Activated naive CD8-positive, alpha-beta T cell treated with anti-CD3 and anti-CD28 coated beads, Interleukin-2, amount 10 ng/mL, durations not matched to agents 7 days and 5 days (primary cell): ENCODE results near the gene LARP4. TPM values are rescaled to one million over a fixed set of nuclear protein-coding genes. Genes with fewer than 3 reads are reported as not detected.
"Not testable (repeated sequence)": the region's sequence is repeated elsewhere in the genome, so short reads cannot be mapped to it uniquely, and the experiment has no call there.

Experiments used
- ATAC-seq: fragments of 150-1000 bp; cut with Tn5 transposase; one replicate; pipeline ENCODE4 v1.10.0; 2021; ENCODE audit warnings: low read depth, moderate library complexity
- POLR2A ChIA-PET: fragments of 350-600 bp; sonication (Branson Sonifier 250); formaldehyde crosslinking; loops from one replicate; lab custom pipeline; 2021; ENCODE audit warnings: antibody characterized with exemption; lab: Charles Lee
- DNase-seq: peaks from one replicate; pipeline ENCODE4 v3.0.0; 2021
- H3K27ac Mint-ChIP-seq: one replicate; pipeline ENCODE4 v1.8.0; 2022; ENCODE audit warnings: mild to moderate bottlenecking, mixed read lengths
- H3K27me3 Mint-ChIP-seq: one replicate; pipeline ENCODE4 v1.8.0; 2022; ENCODE audit warnings: mild to moderate bottlenecking, moderate library complexity, mixed read lengths
- H3K36me3 Mint-ChIP-seq: one replicate; pipeline ENCODE4 v1.8.0; 2021; ENCODE audit warnings: mild to moderate bottlenecking, mixed read lengths
- H3K4me1 Mint-ChIP-seq: one replicate; pipeline ENCODE4 v1.8.0; 2021; ENCODE audit warnings: mixed read lengths
- H3K4me3 Mint-ChIP-seq: one replicate; pipeline ENCODE4 v1.8.0; 2022; ENCODE audit warnings: mild to moderate bottlenecking, moderate library complexity, mixed read lengths
- H3K9me3 Mint-ChIP-seq: one replicate; pipeline ENCODE4 v1.8.0; 2021; ENCODE audit warnings: mixed read lengths
- total RNA-seq, 2 experiments: library from RNA; stranded (reverse); gene quantifications; one replicate each; pipeline ENCODE4 v1.2.3, GENCODE V29; 2021

LARP4 gene
- total RNA-seq, 2 experiments from 2014 or later: 39.6 to 40.6 TPM

DNA sequence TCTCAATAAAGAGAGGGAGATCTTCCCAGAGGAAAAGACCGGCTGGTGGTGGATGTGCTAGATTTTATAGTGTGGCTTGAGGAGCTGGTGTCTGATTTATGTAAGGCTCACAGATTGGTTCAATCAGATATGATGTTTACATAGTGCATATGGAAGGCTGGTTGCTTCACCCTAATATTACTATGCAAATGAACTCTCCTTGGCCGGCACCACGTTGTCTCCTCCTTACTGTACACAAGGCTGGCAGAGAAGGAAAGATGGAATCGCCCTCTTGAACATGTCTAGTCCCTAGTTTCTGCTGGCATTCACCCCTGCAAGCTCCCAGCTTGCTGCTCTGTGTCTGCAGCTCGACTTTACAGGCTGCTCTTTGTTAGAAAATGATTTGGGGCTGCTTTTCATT, 13.2 kb upstream of the LARP4 start:
- H3K27ac Mint-ChIP-seq: no peak overlapping the region
- DNase-seq (no peak), ATAC-seq (no peak)
- H3K36me3 Mint-ChIP-seq: no peaks in the 10 kb centered on the region
- H3K4me3 Mint-ChIP-seq: no peak overlapping the region
- POLR2A ChIA-PET: no interaction called here
- H3K27me3 Mint-ChIP-seq: peaks cover 4% of the 10 kb centered on the region
- H3K9me3 Mint-ChIP-seq: no peaks in the 10 kb centered on the region
- no peaks in the 10 kb centered on the region for H3K4me1 Mint-ChIP-seq

DNA sequence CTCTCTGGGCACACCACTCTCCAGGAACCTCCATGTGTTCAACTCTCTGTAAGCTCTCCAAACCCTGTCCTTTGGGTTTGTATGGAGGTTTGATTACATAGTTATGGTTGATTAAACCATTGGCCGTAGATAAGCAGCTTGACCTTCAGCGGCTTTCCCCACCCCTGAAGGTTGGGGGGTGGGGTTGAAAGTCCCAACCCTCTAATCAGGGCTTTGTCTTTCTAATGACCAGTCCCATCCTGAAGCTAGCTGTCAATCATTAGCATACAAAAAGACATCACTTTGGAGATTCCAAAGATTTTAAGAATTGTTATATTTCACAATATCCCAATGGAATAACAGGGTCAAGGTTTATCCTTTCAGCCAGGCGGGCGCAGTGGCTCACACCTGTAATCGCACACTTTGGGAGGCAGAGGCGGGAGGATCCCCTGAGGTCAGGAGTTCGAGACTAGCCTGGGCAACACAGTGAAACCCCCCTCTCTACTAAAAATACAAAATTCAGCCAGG, 12.7 kb upstream of the LARP4 start:
- H3K9me3 Mint-ChIP-seq: no peaks in the 10 kb centered on the region
- peaks cover 4% of the 10 kb centered on the region for H3K27me3 Mint-ChIP-seq
- DNase-seq (no peak), ATAC-seq (no peak)
- H3K36me3 Mint-ChIP-seq: no peaks in the 10 kb centered on the region
- H3K4me1 Mint-ChIP-seq: no peaks in the 10 kb centered on the region
- no peak overlapping the region for H3K27ac Mint-ChIP-seq
- POLR2A ChIA-PET: no interaction called here
- H3K4me3 Mint-ChIP-seq: no peak overlapping the region

GRCh38 chr12:50388793-50389192, 11.9 kb upstream of the LARP4 start:
- POLR2A ChIA-PET, DNase-seq, H3K27me3 Mint-ChIP-seq, ATAC-seq, H3K27ac Mint-ChIP-seq, H3K36me3 Mint-ChIP-seq, H3K9me3 Mint-ChIP-seq, H3K4me1 Mint-ChIP-seq, H3K4me3 Mint-ChIP-seq: not testable (repeated sequence)

- Mint-ChIP-seq H3K36me3 (no peaks in the 10 kb centered on the region), H3K27me3 (peaks cover 4% of the 10 kb centered on the region), H3K4me3 (no peak overlapping the region), H3K9me3 (no peaks in the 10 kb centered on the region), H3K4me1 (no peaks in the 10 kb centered on the region), H3K27ac (no peak overlapping the region)
- POLR2A ChIA-PET: no interaction called here
- DNase-seq (no peak), ATAC-seq (no peak)
Measured at GRCh38 chr12:50390316-50390741, 10.4 kb upstream of the LARP4 start.

- no peaks in the 10 kb centered on the region for H3K4me1 Mint-ChIP-seq
- H3K4me3 Mint-ChIP-seq: no peak overlapping the region
- ATAC-seq: no peak
- no peak overlapping the region for H3K27ac Mint-ChIP-seq
- H3K27me3 Mint-ChIP-seq: peaks cover 3% of the 10 kb centered on the region
- DNase-seq: no peak
- no peaks in the 10 kb centered on the region for H3K9me3 Mint-ChIP-seq
- H3K36me3 Mint-ChIP-seq: no peaks in the 10 kb centered on the region
- POLR2A ChIA-PET: no interaction called here
Measured at GRCh38 chr12:50394469-50395029, 6.1 kb upstream of the LARP4 start.

GRCh38 chr12:50397117-50397650, 3.5 kb upstream of the LARP4 start:
- POLR2A ChIA-PET: no interaction called here
- no peak for ATAC-seq
- H3K4me3 Mint-ChIP-seq: no peak overlapping the region
- peaks cover 3% of the 10 kb centered on the region for H3K27me3 Mint-ChIP-seq
- DNase-seq: no peak
- no peaks in the 10 kb centered on the region for H3K36me3 Mint-ChIP-seq
- H3K4me1 Mint-ChIP-seq: peaks cover 4% of the 10 kb centered on the region
- H3K27ac Mint-ChIP-seq: no peak overlapping the region
- no peaks in the 10 kb centered on the region for H3K9me3 Mint-ChIP-seq

GRCh38 chr12:50398931-50399330, 1.8 kb upstream of the LARP4 start:
- Mint-ChIP-seq H3K4me3 (peak overlapping the region; percentile 12), H3K27ac (no peak overlapping the region), H3K9me3 (no peaks in the 10 kb centered on the region), H3K36me3 (peaks cover 2% of the 10 kb centered on the region), H3K27me3 (peaks cover 3% of the 10 kb centered on the region), H3K4me1 (peaks cover 11% of the 10 kb centered on the region)
- DNase-seq (no peak), ATAC-seq (no peak)
- POLR2A ChIA-PET: no interaction called here

GRCh38 chr12:50400104-50400637, 514 bp upstream of the LARP4 start:
- ATAC-seq (no peak), DNase-seq (no peak)
- Mint-ChIP-seq H3K27me3 (peaks cover 3% of the 10 kb centered on the region), H3K4me1 (peaks cover 11% of the 10 kb centered on the region), H3K4me3 (peak overlapping the region; percentile 97), H3K9me3 (no peaks in the 10 kb centered on the region), H3K36me3 (peaks cover 2% of the 10 kb centered on the region), H3K27ac (peak overlapping the region; percentile 93)
- POLR2A ChIA-PET: interaction anchor here (0.6 kb wide), 1 partner anchor 23 kb away, joined by 3 read pairs; no protein-coding TSS in a partner anchor

- no peak for DNase-seq
Measured at GRCh38 chr12:50401500-50402081, 906 bp downstream of the LARP4 start.

DNA sequence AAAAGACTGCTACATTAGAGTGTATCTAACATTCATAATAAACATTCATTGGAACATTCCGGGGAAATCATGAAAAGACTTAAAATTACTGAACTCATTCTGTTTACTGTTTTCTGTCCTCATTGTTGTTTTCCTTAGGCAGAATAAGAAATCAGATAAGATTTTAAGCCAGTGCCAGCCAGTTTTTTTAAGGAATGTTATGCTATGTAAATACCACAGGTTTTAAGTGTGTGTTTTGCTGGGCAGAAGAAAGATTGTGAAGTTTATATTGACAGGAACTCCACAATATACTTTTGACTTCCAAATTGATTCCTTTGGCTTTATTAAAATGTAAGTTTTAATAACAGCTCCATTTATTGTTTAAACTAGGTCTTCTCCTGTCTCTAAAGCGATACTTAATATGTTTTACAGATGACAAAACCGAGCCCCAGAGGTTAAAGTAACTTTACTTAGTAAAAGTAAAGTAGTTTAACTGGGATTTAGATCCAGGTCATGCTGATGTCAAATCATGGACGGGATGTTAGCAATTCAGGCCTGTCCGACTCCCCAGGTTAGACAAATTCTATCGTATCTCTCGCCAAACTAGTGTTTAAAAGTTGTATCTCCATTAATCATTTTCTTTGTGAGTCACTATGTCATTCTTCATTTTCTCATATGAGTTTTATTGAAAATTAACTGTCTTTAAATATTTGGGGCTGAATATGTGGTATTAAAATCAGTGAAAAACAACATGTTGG, 1.7 kb downstream of the LARP4 start:
- H3K4me3 Mint-ChIP-seq: peak overlapping the region; percentile 97
- DNase-seq (no peak), ATAC-seq (no peak)
- POLR2A ChIA-PET: no interaction called here
- peak overlapping the region; percentile 4 for H3K27ac Mint-ChIP-seq
- no peaks in the 10 kb centered on the region for H3K9me3 Mint-ChIP-seq
- peaks cover 3% of the 10 kb centered on the region for H3K27me3 Mint-ChIP-seq
- H3K36me3 Mint-ChIP-seq: peaks cover 2% of the 10 kb centered on the region
- H3K4me1 Mint-ChIP-seq: peaks cover 14% of the 10 kb centered on the region

More at GRCh38 chr12:50401500-50402081, 906 bp downstream of the LARP4 start:
- Mint-ChIP-seq H3K27ac (peak overlapping the region; percentile 93), H3K27me3 (peaks cover 3% of the 10 kb centered on the region), H3K9me3 (no peaks in the 10 kb centered on the region), H3K36me3 (peaks cover 2% of the 10 kb centered on the region), H3K4me1 (peaks cover 11% of the 10 kb centered on the region), H3K4me3 (peak overlapping the region; percentile 97)
- no peak for ATAC-seq
- POLR2A ChIA-PET: interaction anchor here (0.6 kb wide), 1 partner anchor 284 kb away, joined by 5 read pairs; no protein-coding TSS in a partner anchor

DNA sequence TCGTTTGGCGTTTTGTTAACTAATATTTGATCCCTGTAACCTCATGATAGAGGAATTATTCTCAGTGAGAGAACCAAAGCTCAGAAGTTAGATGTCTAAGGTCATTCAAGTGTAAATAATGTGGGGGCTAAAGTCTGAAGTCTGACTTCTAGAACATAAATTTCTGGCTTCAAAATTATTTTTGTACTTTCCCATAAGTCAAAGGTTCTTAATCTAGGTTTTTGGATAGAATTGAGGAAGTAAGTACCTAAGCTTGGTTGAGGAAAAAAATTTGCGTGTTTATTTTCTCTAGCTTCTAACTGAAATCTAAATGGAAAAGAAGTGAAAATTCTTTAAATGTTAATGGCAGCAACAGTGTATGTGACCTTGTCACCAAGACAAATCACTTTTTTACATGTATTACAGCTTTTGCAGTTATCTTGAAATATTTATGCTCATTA, 2.3 kb downstream of the LARP4 start:
- POLR2A ChIA-PET: no interaction called here
- ATAC-seq: no peak

GRCh38 chr12:50404307-50404706, 3.6 kb downstream of the LARP4 start:
- ATAC-seq (no peak), DNase-seq (no peak)
- Mint-ChIP-seq H3K27me3 (no peaks in the 10 kb centered on the region), H3K9me3 (no peaks in the 10 kb centered on the region), H3K4me1 (peaks cover 20% of the 10 kb centered on the region), H3K27ac (no peak overlapping the region), H3K36me3 (peaks cover 7% of the 10 kb centered on the region), H3K4me3 (no peak overlapping the region)
- POLR2A ChIA-PET: interaction anchor here (0.6 to 0.7 kb wide), 3 partner anchors 12 to 239 kb away, joined by 3 to 7 read pairs (median 3); no protein-coding TSS in a partner anchor

More for the DNA sequence above, 2.3 kb downstream of the LARP4 start:
- H3K9me3 Mint-ChIP-seq: no peaks in the 10 kb centered on the region
- H3K4me3 Mint-ChIP-seq: peak overlapping the region; percentile 97
- no peaks in the 10 kb centered on the region for H3K27me3 Mint-ChIP-seq
- no peak overlapping the region for H3K27ac Mint-ChIP-seq
- H3K36me3 Mint-ChIP-seq: peaks cover 4% of the 10 kb centered on the region
- DNase-seq: no peak
- H3K4me1 Mint-ChIP-seq: peaks cover 16% of the 10 kb centered on the region

- DNase-seq (no peak), ATAC-seq (no peak)
- Mint-ChIP-seq H3K4me3 (no peak overlapping the region), H3K27ac (no peak overlapping the region), H3K9me3 (no peaks in the 10 kb centered on the region), H3K4me1 (peaks cover 17% of the 10 kb centered on the region), H3K27me3 (no peaks in the 10 kb centered on the region), H3K36me3 (peaks cover 11% of the 10 kb centered on the region)
- POLR2A ChIA-PET: interaction anchor here (0.7 kb wide), 1 partner anchor 474 kb away, joined by 4 read pairs; no protein-coding TSS in a partner anchor
Measured at GRCh38 chr12:50411051-50411660, 10.5 kb downstream of the LARP4 start.
